ENCODE measurements around the gene COL6A2.
"Not testable (repeated sequence)": the region's sequence is repeated elsewhere in the genome, so short reads cannot be mapped to it uniquely, and the experiment has no call there.

The COL6A2 gene

GRCh38 chr21:46136739-46137349, 38.9 kb downstream of the COL6A2 start:
- no peak for DNase-seq (ENCODE audit: extremely low read depth, insufficient read length)
- H3K36me3 ChIP-seq (ENCODE audit: control insufficient read depth, insufficient read depth, low read length) = no peaks in the 10 kb centered on the region
- no peak overlapping the region for H3K4me3 ChIP-seq (replicated peaks; ENCODE audit: low read depth, low read length)
- TF ChIP-seq CTCF (IDR thresholded peaks at IDR 0.05; ENCODE audit: insufficient read depth, low read length, poor library complexity, severe bottlenecking) = no peak
- no peaks in the 10 kb centered on the region for H3K27me3 ChIP-seq (replicated peaks; ENCODE audit: control insufficient read depth, insufficient read depth, low read length)

- no peak for TF ChIP-seq CTCF (IDR thresholded peaks at IDR 0.05; ENCODE audit: insufficient read depth, low read length, poor library complexity, severe bottlenecking)
- H3K36me3 ChIP-seq (ENCODE audit: control insufficient read depth, insufficient read depth, low read length) = no peaks in the 10 kb centered on the region
- H3K4me3 ChIP-seq (replicated peaks; ENCODE audit: low read depth, low read length) = no peak overlapping the region
- H3K27me3 ChIP-seq (replicated peaks; ENCODE audit: control insufficient read depth, insufficient read depth, low read length) = no peaks in the 10 kb centered on the region
- no peak for DNase-seq (ENCODE audit: extremely low read depth, insufficient read length)
Observed at GRCh38 chr21:46137908-46138307, 40.0 kb downstream of the COL6A2 start.

- TF ChIP-seq CTCF (IDR thresholded peaks at IDR 0.05; ENCODE audit: insufficient read depth, low read length, poor library complexity, severe bottlenecking) = no peak
- no peaks in the 10 kb centered on the region for H3K36me3 ChIP-seq (ENCODE audit: control insufficient read depth, insufficient read depth, low read length)
- DNase-seq (ENCODE audit: extremely low read depth, insufficient read length) = no peak
Observed at GRCh38 chr21:46138383-46138970, 40.6 kb downstream of the COL6A2 start.

GRCh38 chr21:46139686-46140085, 41.8 kb downstream of the COL6A2 start:
- Histone ChIP-seq H3K36me3 (ENCODE audit: control insufficient read depth, insufficient read depth, low read length) (no peaks in the 10 kb centered on the region), H3K27me3 (replicated peaks; ENCODE audit: control insufficient read depth, insufficient read depth, low read length) (no peaks in the 10 kb centered on the region), H3K4me3 (replicated peaks; ENCODE audit: low read depth, low read length) (no peak overlapping the region)
- no peak for TF ChIP-seq CTCF (IDR thresholded peaks at IDR 0.05; ENCODE audit: insufficient read depth, low read length, poor library complexity, severe bottlenecking)
- no peak for DNase-seq (ENCODE audit: extremely low read depth, insufficient read length)

More at GRCh38 chr21:46138383-46138970, 40.6 kb downstream of the COL6A2 start:
- no peaks in the 10 kb centered on the region for H3K27me3 ChIP-seq (replicated peaks; ENCODE audit: control insufficient read depth, insufficient read depth, low read length)
- H3K4me3 ChIP-seq (replicated peaks; ENCODE audit: low read depth, low read length) = no peak overlapping the region

GRCh38 chr21:46140352-46141003, 42.6 kb downstream of the COL6A2 start:
- not testable (repeated sequence) for H3K36me3 ChIP-seq (ENCODE audit: control insufficient read depth, insufficient read depth, low read length); H3K4me3 ChIP-seq (replicated peaks; ENCODE audit: low read depth, low read length); H3K27me3 ChIP-seq (replicated peaks; ENCODE audit: control insufficient read depth, insufficient read depth, low read length); DNase-seq (ENCODE audit: extremely low read depth, insufficient read length)

GRCh38 chr21:46141767-46142581, 44.1 kb downstream of the COL6A2 start:
- TF ChIP-seq CTCF (IDR thresholded peaks at IDR 0.05; ENCODE audit: insufficient read depth, low read length, poor library complexity, severe bottlenecking) = no peak
- no peak for DNase-seq (ENCODE audit: extremely low read depth, insufficient read length)

More at GRCh38 chr21:46141767-46142581, 44.1 kb downstream of the COL6A2 start:
- Histone ChIP-seq H3K36me3 (ENCODE audit: control insufficient read depth, insufficient read depth, low read length) (no peaks in the 10 kb centered on the region), H3K27me3 (replicated peaks; ENCODE audit: control insufficient read depth, insufficient read depth, low read length) (no peaks in the 10 kb centered on the region), H3K4me3 (replicated peaks; ENCODE audit: low read depth, low read length) (no peak overlapping the region)
